Prostate gland (tissue), 2 donors: ENCODE results near the gene LRRC51.

Experiments used
- CTCF ChIP-seq, 4 experiments: fragments of 200-600 bp in 2 of 4; fragments of 450-650 bp in 2 of 4; sonication (generic) in 2 of 4; IDR thresholded peaks; 1 replicate in 3 of 4; 2 replicates in 1 of 4; pipeline ENCODE4 v1.5.1; 2016 to 2019; ENCODE audit warnings: antibody characterized with exemption in 4 of 4, mild to moderate bottlenecking in 2 of 4, moderate library complexity in 2 of 4
- POLR2A ChIP-seq: fragments of 450-650 bp; IDR thresholded peaks from one replicate; pipeline ENCODE4 v1.6.1; 2016; ENCODE audit warnings: antibody characterized with exemption, mild to moderate bottlenecking
- POLR2AphosphoS5 ChIP-seq: sonication (generic); formaldehyde crosslinking; IDR thresholded peaks from one replicate; pipeline ENCODE4 v1.6.1; 2017; ENCODE audit warnings: antibody characterized with exemption

GRCh38 chr11:72061739-72062396 is 18.8 kb upstream of the LRRC51 start:
- no peak for TF ChIP-seq CTCF (IDR thresholded peaks at IDR 0.05)
- no peak for TF ChIP-seq POLR2A
- no peak for TF ChIP-seq POLR2AphosphoS5
